ENCODE data around the gene LRRC49. TPM values are rescaled to one million over a fixed set of nuclear protein-coding genes. Genes with fewer than 3 reads are reported as not detected.

Gene LRRC49
- total RNA-seq, 1 experiment from 2014 or later = 8.3 TPM

GRCh38 chr15:71002316-71002715 is 109.7 kb downstream of the LRRC49 start:
- no CpG with 5 or more reads among the region's 1 CpG for WGBS (ENCODE audit: extremely low coverage, insufficient read length, low lambda C conversion rate)
- no peak overlapping the region for H4K5ac ChIP-seq (ENCODE audit: insufficient read length, low read depth, low read length)
- no peak overlapping the region for H3K27ac ChIP-seq (ENCODE audit: insufficient read length, low read depth, low read length)
- H3K4me2 ChIP-seq (ENCODE audit: insufficient read depth, insufficient read length, low read length) = no peak overlapping the region
- Mint-ChIP-seq H3K36me3 (ENCODE audit: insufficient read depth in 1 of 3, low read depth in 3 of 3) (peaks cover 7 to 15% (median 12%) of the 10 kb centered on the region in 3 experiments), H3K9me3 (peaks cover 11 to 12% of the 10 kb centered on the region in 2 experiments; a peak in 4 of 5 replicates), H3K27me3 (ENCODE audit: low read depth) (no peaks in the 10 kb centered on the region), H3K27ac (no peak overlapping the region), H3K4me1 (no peaks in the 10 kb centered on the region), H3K4me3 (no peak overlapping the region)
- no peaks in the 10 kb centered on the region for H3K23me2 ChIP-seq (ENCODE audit: insufficient read length, low read depth, low read length, poor library complexity, severe bottlenecking)
- no peak overlapping the region for H2BK5ac ChIP-seq (ENCODE audit: insufficient read length, low read length)
- H2BK15ac ChIP-seq (ENCODE audit: low read depth, low read length) = no peak overlapping the region
- no peaks in the 10 kb centered on the region for H3K79me1 ChIP-seq (ENCODE audit: insufficient read depth, low read depth, low read length, poor library complexity, severe bottlenecking)
- no peaks in the 10 kb centered on the region for H3K9me3 ChIP-seq (ENCODE audit: control insufficient read depth, low read depth, low read length)
- DNase-seq = no peak
- no peak overlapping the region for H2AFZ ChIP-seq (ENCODE audit: low read length)
- no peak overlapping the region for H3K18ac ChIP-seq (ENCODE audit: insufficient read length, low read depth, low read length)
- no peak overlapping the region for H2BK12ac ChIP-seq (ENCODE audit: insufficient read length, low read depth, low read length)
- H3K79me2 ChIP-seq (ENCODE audit: insufficient read depth, low read length) = no peaks in the 10 kb centered on the region
- H2AK5ac ChIP-seq (ENCODE audit: insufficient read length, low read length) = no peak overlapping the region
- no peak overlapping the region for H2BK120ac ChIP-seq (ENCODE audit: low read depth, low read length, poor library complexity, severe bottlenecking)
- no peak overlapping the region for H3K56ac ChIP-seq (ENCODE audit: insufficient read length, low read depth, low read length)
- no peak overlapping the region for H4K91ac ChIP-seq (ENCODE audit: insufficient read length, low read depth, low read length)
- no peak overlapping the region for H3T11ph ChIP-seq (ENCODE audit: low read length)
- no peak for TF ChIP-seq CTCF (conservative IDR thresholded peaks at IDR 0.05)
- no peaks in the 10 kb centered on the region for H4K20me1 ChIP-seq (ENCODE audit: control insufficient read depth, insufficient read depth, insufficient read length)
- no peak overlapping the region for H4K8ac ChIP-seq (replicated peaks; ENCODE audit: insufficient read length, low read depth, low read length)
- no peak overlapping the region for H3K4ac ChIP-seq (ENCODE audit: low read depth, low read length)
- H3K23ac ChIP-seq (ENCODE audit: insufficient read length, low read depth, low read length) = no peak overlapping the region
- H3K27me3 ChIP-seq (ENCODE audit: insufficient read depth, low read length) = no peaks in the 10 kb centered on the region
- no peak overlapping the region for H3K9ac ChIP-seq (ENCODE audit: extremely low read depth, insufficient read length, low read length)
- no peaks in the 10 kb centered on the region for H3K4me1 ChIP-seq (ENCODE audit: insufficient read depth, low read length)
- H2BK20ac ChIP-seq (ENCODE audit: low read depth, low read length, poor library complexity, severe bottlenecking) = no peak overlapping the region
- no peak overlapping the region for H3K14ac ChIP-seq (ENCODE audit: insufficient read depth, low read length)
